Lower leg skin (tissue), 3 donors: ENCODE data around the gene FYTTD1.

Experiments used
- CTCF ChIP-seq, 3 donors: fragments of 450-650 bp; IDR thresholded peaks; one replicate each; pipeline ENCODE4 v1.5.1; 2016; ENCODE audit warnings: antibody characterized with exemption in 3 of 3, mild to moderate bottlenecking in 3 of 3, moderate library complexity in 2 of 3
- POLR2A ChIP-seq, 2 donors: fragments of 450-650 bp; IDR thresholded peaks; one replicate each; pipeline ENCODE4 v1.6.1; 2016 to 2017; ENCODE audit warnings: antibody characterized with exemption in 2 of 2, mild to moderate bottlenecking in 1 of 2, moderate library complexity in 1 of 2

- TF ChIP-seq CTCF (IDR thresholded peaks at IDR 0.05) (no peak), POLR2A (IDR thresholded peaks at IDR 0.05) (no peak)
These were observed 61.7 kb downstream of the FYTTD1 start for GRCh38 chr3:197811343-197811742.
